NCI-H69 (cell line): ENCODE measurements around the gene PRDM1.
A peak's percentile ranks its signal among the peaks of the same experiment; 100 is the strongest.

Experiments
- DNase-seq: peaks from one replicate; lab custom pipeline; 2025; lab: John Stamatoyannopoulos, UW

The PRDM1 gene

GRCh38 chr6:106116125-106116832 lies 30.1 kb downstream of the PRDM1 start:
- no peak for DNase-seq

- no peak for DNase-seq
These were observed 31.4 kb downstream of the PRDM1 start for GRCh38 chr6:106117579-106117978.

- DNase-seq = no peak
These were observed 32.8 kb downstream of the PRDM1 start for GRCh38 chr6:106118835-106119431.

GRCh38 chr6:106119546-106119945 lies 33.4 kb downstream of the PRDM1 start:
- DNase-seq = no peak

GRCh38 chr6:106120006-106120405 lies 33.9 kb downstream of the PRDM1 start:
- no peak for DNase-seq

GRCh38 chr6:106120406-106120805 lies 34.3 kb downstream of the PRDM1 start:
- DNase-seq = no peak

GRCh38 chr6:106122306-106122918 lies 36.3 kb downstream of the PRDM1 start:
- DNase-seq = peak; percentile 43

- DNase-seq = no peak
These were observed 37.0 kb downstream of the PRDM1 start for GRCh38 chr6:106122938-106123656.

GRCh38 chr6:106124015-106124414 lies 37.9 kb downstream of the PRDM1 start:
- DNase-seq = no peak

- no peak for DNase-seq
These were observed 38.6 kb downstream of the PRDM1 start for GRCh38 chr6:106124437-106125430.

GRCh38 chr6:106125925-106126435 lies 39.8 kb downstream of the PRDM1 start:
- no peak for DNase-seq

GRCh38 chr6:106126482-106126881 lies 40.3 kb downstream of the PRDM1 start:
- no peak for DNase-seq

GRCh38 chr6:106128981-106129781 lies 43.0 kb downstream of the PRDM1 start:
- DNase-seq = no peak

- no peak for DNase-seq
These were observed 46.1 kb downstream of the PRDM1 start for GRCh38 chr6:106132153-106132698.

GRCh38 chr6:106133040-106133439 lies 46.9 kb downstream of the PRDM1 start:
- peak; percentile 26 for DNase-seq

GRCh38 chr6:106134087-106134770 lies 48.1 kb downstream of the PRDM1 start:
- no peak for DNase-seq

GRCh38 chr6:106134906-106135634 lies 48.9 kb downstream of the PRDM1 start:
- DNase-seq = no peak

- DNase-seq = no peak
These were observed 49.9 kb downstream of the PRDM1 start for GRCh38 chr6:106135911-106136571.
